GM23338 (cell line): ENCODE data around the gene SMURF1.

Source experiments
- CREB1 ChIP-seq: fragments of 250-450 bp; sonication (Bioruptor Pico); IDR thresholded peaks from 2 replicates; pipeline ENCODE4 v1.5.0; 2020; ENCODE audit warnings: low read depth, mild to moderate bottlenecking, moderate library complexity
- ETS1 ChIP-seq: IDR thresholded peaks from 2 replicates; pipeline ENCODE4 v1.6.1; 2016; ENCODE audit warnings: antibody characterized with exemption
- EZH2 ChIP-seq: fragments of 200-600 bp; sonication (generic); IDR thresholded peaks from one replicate; pipeline ENCODE4 v1.8.0; 2017; ENCODE audit warnings: antibody characterized with exemption, mild to moderate bottlenecking, low read depth; ENCODE audit not compliant: unreplicated experiment
- EZH2phosphoT487 ChIP-seq: fragments of 200-600 bp; sonication (generic); IDR thresholded peaks from one replicate; pipeline ENCODE4 v1.8.1; 2018; ENCODE audit warnings: antibody characterized with exemption; ENCODE audit not compliant: unreplicated experiment
- JUNB ChIP-seq: IDR thresholded peaks from one replicate; pipeline ENCODE4 v1.6.1; 2016; ENCODE audit warnings: antibody characterized with exemption; ENCODE audit not compliant: unreplicated experiment
- POLR2AphosphoS5 ChIP-seq: IDR thresholded peaks from 2 replicates; pipeline ENCODE4 v1.6.1; 2016; ENCODE audit warnings: antibody characterized with exemption, low read depth
- ZNF331 ChIP-seq: fragments of 250-450 bp; sonication (Bioruptor Pico); IDR thresholded peaks from 2 replicates; pipeline ENCODE4 v1.5.0; 2020; ENCODE audit warnings: low read depth, mild to moderate bottlenecking, moderate library complexity
- TF ChIP-seq, protein P1 (sequence below), 2 experiments: fragments of 200-600 bp in 1 of 2; sonication (generic) in 1 of 2; conservative IDR thresholded peaks; 2 replicates each; pipeline versions ENCODE4 v1.5.1 to v1.6.1; 2016 to 2017; ENCODE audit warnings: antibody characterized with exemption in 2 of 2, low read depth in 2 of 2, mild to moderate bottlenecking in 2 of 2, moderate library complexity in 1 of 2
- TF ChIP-seq, protein P2 (sequence below): IDR thresholded peaks from one replicate; pipeline ENCODE4 v1.6.1; 2018; ENCODE audit warnings: antibody characterized with exemption; ENCODE audit not compliant: unreplicated experiment

- TF ChIP-seq JUNB (no peak), EZH2 (no peak), EZH2phosphoT487 (no peak), CREB1 (CRISPR knock-in tag) (no peak), POLR2AphosphoS5 (no peak), ZNF331 (CRISPR knock-in tag) (no peak), ETS1 (no peak)
- TF ChIP-seq, protein P1, sequence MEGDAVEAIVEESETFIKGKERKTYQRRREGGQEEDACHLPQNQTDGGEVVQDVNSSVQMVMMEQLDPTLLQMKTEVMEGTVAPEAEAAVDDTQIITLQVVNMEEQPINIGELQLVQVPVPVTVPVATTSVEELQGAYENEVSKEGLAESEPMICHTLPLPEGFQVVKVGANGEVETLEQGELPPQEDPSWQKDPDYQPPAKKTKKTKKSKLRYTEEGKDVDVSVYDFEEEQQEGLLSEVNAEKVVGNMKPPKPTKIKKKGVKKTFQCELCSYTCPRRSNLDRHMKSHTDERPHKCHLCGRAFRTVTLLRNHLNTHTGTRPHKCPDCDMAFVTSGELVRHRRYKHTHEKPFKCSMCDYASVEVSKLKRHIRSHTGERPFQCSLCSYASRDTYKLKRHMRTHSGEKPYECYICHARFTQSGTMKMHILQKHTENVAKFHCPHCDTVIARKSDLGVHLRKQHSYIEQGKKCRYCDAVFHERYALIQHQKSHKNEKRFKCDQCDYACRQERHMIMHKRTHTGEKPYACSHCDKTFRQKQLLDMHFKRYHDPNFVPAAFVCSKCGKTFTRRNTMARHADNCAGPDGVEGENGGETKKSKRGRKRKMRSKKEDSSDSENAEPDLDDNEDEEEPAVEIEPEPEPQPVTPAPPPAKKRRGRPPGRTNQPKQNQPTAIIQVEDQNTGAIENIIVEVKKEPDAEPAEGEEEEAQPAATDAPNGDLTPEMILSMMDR (conservative IDR thresholded peaks at IDR 0.05; ENCODE audit: low read depth in 2 of 2): peak; percentile 65 to 67
- TF ChIP-seq, protein P2, sequence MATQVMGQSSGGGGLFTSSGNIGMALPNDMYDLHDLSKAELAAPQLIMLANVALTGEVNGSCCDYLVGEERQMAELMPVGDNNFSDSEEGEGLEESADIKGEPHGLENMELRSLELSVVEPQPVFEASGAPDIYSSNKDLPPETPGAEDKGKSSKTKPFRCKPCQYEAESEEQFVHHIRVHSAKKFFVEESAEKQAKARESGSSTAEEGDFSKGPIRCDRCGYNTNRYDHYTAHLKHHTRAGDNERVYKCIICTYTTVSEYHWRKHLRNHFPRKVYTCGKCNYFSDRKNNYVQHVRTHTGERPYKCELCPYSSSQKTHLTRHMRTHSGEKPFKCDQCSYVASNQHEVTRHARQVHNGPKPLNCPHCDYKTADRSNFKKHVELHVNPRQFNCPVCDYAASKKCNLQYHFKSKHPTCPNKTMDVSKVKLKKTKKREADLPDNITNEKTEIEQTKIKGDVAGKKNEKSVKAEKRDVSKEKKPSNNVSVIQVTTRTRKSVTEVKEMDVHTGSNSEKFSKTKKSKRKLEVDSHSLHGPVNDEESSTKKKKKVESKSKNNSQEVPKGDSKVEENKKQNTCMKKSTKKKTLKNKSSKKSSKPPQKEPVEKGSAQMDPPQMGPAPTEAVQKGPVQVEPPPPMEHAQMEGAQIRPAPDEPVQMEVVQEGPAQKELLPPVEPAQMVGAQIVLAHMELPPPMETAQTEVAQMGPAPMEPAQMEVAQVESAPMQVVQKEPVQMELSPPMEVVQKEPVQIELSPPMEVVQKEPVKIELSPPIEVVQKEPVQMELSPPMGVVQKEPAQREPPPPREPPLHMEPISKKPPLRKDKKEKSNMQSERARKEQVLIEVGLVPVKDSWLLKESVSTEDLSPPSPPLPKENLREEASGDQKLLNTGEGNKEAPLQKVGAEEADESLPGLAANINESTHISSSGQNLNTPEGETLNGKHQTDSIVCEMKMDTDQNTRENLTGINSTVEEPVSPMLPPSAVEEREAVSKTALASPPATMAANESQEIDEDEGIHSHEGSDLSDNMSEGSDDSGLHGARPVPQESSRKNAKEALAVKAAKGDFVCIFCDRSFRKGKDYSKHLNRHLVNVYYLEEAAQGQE: no peak
Observed at GRCh38 chr7:99036546-99037111, 107.3 kb downstream of the SMURF1 start.
